BE2C (cell line): ENCODE data around the gene ATP6V0E1.

ENCODE experiments used
- DNase-seq: peaks from one replicate; pipeline ENCODE4 v3.0.0-alpha.2; 2020
- H3K27me3 ChIP-seq: fragments of 250-450 bp; sonication (Bioruptor Pico); 2 replicates; pipeline ENCODE4 v1.5.1; 2020; ENCODE audit warnings: mild to moderate bottlenecking
- H3K36me3 ChIP-seq: fragments of 250-450 bp; sonication (Bioruptor Pico); 2 replicates; pipeline ENCODE4 v1.5.1; 2020; ENCODE audit warnings: mild to moderate bottlenecking
- H3K4me1 ChIP-seq: fragments of 250-450 bp; sonication (Bioruptor Pico); 2 replicates; pipeline ENCODE4 v1.5.1; 2020
- H3K4me3 ChIP-seq: 2 replicates; pipeline ENCODE4 v1.5.1; 2011; ENCODE audit warnings: low read depth, low read length
- H3K9me3 ChIP-seq: fragments of 250-450 bp; sonication (Bioruptor Pico); 2 replicates; pipeline ENCODE4 v1.5.1; 2020
- TF ChIP-seq, protein P1 (sequence below): IDR thresholded peaks from 2 replicates; pipeline ENCODE4 v1.5.1; 2012; ENCODE audit warnings: mild to moderate bottlenecking, low read depth, low read length

The ATP6V0E1 gene

GRCh38 chr5:172953776-172954675, 29.5 kb upstream of the ATP6V0E1 start:
- DNase-seq: no peak
- H3K4me1 ChIP-seq: peaks cover 4% of the 10 kb centered on the region; the same call in 1 of the 2 replicates
- no peaks in the 10 kb centered on the region for H3K9me3 ChIP-seq
- no peaks in the 10 kb centered on the region for H3K27me3 ChIP-seq
- TF ChIP-seq, protein P1, sequence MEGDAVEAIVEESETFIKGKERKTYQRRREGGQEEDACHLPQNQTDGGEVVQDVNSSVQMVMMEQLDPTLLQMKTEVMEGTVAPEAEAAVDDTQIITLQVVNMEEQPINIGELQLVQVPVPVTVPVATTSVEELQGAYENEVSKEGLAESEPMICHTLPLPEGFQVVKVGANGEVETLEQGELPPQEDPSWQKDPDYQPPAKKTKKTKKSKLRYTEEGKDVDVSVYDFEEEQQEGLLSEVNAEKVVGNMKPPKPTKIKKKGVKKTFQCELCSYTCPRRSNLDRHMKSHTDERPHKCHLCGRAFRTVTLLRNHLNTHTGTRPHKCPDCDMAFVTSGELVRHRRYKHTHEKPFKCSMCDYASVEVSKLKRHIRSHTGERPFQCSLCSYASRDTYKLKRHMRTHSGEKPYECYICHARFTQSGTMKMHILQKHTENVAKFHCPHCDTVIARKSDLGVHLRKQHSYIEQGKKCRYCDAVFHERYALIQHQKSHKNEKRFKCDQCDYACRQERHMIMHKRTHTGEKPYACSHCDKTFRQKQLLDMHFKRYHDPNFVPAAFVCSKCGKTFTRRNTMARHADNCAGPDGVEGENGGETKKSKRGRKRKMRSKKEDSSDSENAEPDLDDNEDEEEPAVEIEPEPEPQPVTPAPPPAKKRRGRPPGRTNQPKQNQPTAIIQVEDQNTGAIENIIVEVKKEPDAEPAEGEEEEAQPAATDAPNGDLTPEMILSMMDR: no peak
- H3K36me3 ChIP-seq: no peaks in the 10 kb centered on the region
- H3K4me3 ChIP-seq: no peak overlapping the region

DNA sequence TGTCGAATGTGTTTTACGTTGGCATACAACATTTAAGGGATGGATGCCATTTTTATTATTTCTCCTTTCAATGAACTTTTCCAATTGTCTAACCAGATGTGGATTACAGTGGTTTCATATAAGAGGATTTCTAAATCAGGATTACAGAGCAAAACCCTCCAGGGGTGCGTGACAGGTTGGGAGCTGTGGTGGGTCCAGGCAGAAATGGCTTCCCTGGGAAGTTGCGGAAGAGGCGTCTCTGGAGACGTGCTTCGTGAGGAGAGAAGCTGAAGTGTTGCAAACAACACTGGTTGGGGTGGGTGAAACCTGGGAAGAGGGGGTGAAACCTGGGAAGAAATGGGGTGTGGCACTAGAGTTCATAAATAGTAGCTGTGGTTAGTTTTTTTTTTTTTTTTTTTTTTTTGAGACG, 28.8 kb upstream of the ATP6V0E1 start:
- Histone ChIP-seq H3K4me3 (no peak overlapping the region), H3K36me3 (no peaks in the 10 kb centered on the region), H3K27me3 (no peaks in the 10 kb centered on the region), H3K4me1 (peaks cover 4% of the 10 kb centered on the region; the same call in 1 of the 2 replicates), H3K9me3 (no peaks in the 10 kb centered on the region)
- no peak for DNase-seq
- TF ChIP-seq, protein P1: no peak

DNA sequence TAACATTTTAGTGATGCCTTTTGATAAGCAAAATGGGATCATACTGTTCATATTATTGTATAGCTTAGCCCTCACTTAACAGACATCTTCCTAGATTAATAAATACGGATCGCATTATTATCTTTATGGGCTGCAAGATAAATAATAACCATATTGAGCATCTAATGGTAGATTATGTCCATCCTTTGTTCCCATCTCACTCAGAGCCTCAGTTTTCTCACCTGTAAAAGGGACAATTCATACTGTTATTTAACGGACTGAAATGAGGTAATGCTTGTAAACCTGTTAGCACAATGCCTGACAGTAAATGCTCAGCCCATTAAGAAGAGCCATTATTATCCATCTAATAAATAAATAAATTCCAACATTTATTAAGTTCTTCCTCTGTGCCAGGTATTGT, 27.3 kb upstream of the ATP6V0E1 start:
- Histone ChIP-seq H3K36me3 (no peaks in the 10 kb centered on the region), H3K9me3 (no peaks in the 10 kb centered on the region), H3K4me1 (peaks cover 4% of the 10 kb centered on the region; the same call in 1 of the 2 replicates), H3K27me3 (no peaks in the 10 kb centered on the region), H3K4me3 (no peak overlapping the region)
- TF ChIP-seq, protein P1: no peak
- no peak for DNase-seq

- DNase-seq: no peak
- H3K27me3 ChIP-seq: no peaks in the 10 kb centered on the region
- H3K4me1 ChIP-seq: peaks cover 4% of the 10 kb centered on the region; the same call in 1 of the 2 replicates
Observed at GRCh38 chr5:172956936-172957335, 26.6 kb upstream of the ATP6V0E1 start.

GRCh38 chr5:172957458-172957857, 26.1 kb upstream of the ATP6V0E1 start:
- no peak for DNase-seq
- TF ChIP-seq, protein P1: no peak
- no peaks in the 10 kb centered on the region for H3K9me3 ChIP-seq
- H3K4me3 ChIP-seq: no peak overlapping the region
- H3K27me3 ChIP-seq: no peaks in the 10 kb centered on the region
- H3K4me1 ChIP-seq: peaks cover 4% of the 10 kb centered on the region; the same call in 1 of the 2 replicates
- no peaks in the 10 kb centered on the region for H3K36me3 ChIP-seq

More at GRCh38 chr5:172956936-172957335, 26.6 kb upstream of the ATP6V0E1 start:
- TF ChIP-seq, protein P1: no peak
- Histone ChIP-seq H3K9me3 (no peaks in the 10 kb centered on the region), H3K36me3 (no peaks in the 10 kb centered on the region), H3K4me3 (no peak overlapping the region)
